ENCODE data around the gene TBC1D16.

TBC1D16 gene

DNA sequence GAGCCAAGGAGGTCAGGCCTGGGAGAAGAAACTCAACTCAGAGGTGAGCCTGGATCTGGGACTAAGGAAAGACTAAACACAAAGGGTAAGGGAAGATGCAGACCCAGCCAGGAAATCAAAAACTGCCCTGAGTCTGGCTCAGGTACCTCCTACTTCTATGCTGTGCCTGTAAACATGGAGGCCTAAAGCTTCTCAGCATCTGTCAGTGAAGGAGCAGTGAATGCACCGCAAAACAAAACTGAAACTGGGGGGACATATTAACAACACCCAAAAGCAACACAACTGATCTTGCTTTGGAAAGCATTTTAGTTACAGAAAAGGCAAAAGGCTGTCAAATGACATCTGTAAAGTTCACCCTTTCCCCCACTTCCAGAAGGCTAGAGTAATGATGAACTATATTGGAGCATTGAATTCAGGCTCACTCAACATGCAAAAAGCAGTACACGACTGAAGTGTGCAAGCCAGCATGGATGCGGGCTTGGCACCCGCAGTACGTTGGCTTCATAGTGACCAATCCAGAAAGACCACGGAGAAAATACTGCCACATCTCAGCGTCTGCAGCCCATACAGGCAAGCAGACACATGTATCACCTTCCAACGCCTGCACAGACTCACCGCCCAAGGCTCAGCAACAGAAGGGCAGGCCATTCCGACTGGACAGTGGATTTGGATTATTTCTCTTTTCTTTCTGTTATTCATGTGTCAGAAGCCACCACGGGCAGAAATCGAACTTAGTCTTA lies 3.8 kb downstream of the TBC1D16 start:
- Histone ChIP-seq H3K27ac (no peak overlapping the region), H3K4me3 (no peak overlapping the region), H3K9me3 (ENCODE audit: low read depth, low read length) (no peaks in the 10 kb centered on the region), H3K9ac (ENCODE audit: insufficient read length) (no peak overlapping the region), H3K36me3 (ENCODE audit: insufficient read depth, low read length) (no peaks in the 10 kb centered on the region)
- no peak for DNase-seq (ENCODE audit: low read depth, low spot score)
- TF ChIP-seq EZH2 (IDR thresholded peaks at IDR 0.05) = no peak
- no peak for TF ChIP-seq FOXP2 (optimal IDR thresholded peaks at IDR 0.05; ENCODE audit: control extremely low read depth, extremely low read length, insufficient read depth)
- no peak for TF ChIP-seq POLR2AphosphoS5 (IDR thresholded peaks at IDR 0.05; ENCODE audit: borderline replicate concordance, low read depth, low read length)

DNA sequence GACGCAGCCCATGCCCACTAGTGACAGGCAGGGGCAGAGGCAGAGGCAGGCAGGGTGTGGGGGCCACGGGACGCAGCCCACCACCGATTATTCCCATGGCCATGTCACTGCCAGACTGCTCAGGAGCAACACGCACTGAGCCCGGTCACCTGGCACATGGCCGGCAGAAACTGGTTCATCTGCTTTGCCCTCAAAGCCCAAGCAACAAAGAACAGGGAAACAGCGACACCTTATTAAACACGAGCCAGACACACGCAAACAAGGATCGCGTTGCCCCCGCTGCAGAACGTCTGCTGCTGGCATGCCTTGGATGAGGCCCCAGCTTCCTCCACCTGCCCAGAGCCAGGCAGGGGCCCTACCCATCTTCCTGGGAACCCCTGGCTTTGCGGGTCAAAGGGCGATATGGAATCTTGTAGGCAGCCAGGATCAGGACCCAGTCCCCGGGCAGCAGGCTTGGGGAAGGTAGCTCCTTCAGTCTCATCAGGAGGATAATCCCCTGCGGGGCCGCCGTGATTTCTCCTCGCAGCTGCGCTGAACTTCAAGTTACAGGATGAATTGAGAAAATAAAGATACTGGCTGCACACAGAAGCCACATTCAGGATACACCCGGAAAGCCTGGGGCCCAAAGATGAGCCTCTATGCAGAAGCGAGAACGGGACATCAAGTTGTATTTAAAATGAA lies 4.8 kb downstream of the TBC1D16 start:
- no peak overlapping the region for H3K4me3 ChIP-seq
- no peak for TF ChIP-seq FOXP2 (optimal IDR thresholded peaks at IDR 0.05; ENCODE audit: control extremely low read depth, extremely low read length, insufficient read depth)
- TF ChIP-seq EZH2 (IDR thresholded peaks at IDR 0.05) = no peak
- no peak for TF ChIP-seq POLR2AphosphoS5 (IDR thresholded peaks at IDR 0.05; ENCODE audit: borderline replicate concordance, low read depth, low read length)
- no peak for DNase-seq (ENCODE audit: low read depth, low spot score)
- H3K9ac ChIP-seq (ENCODE audit: insufficient read length) = no peak overlapping the region
- no peak overlapping the region for H3K27ac ChIP-seq
- no peaks in the 10 kb centered on the region for H3K9me3 ChIP-seq (ENCODE audit: low read depth, low read length)
- no peaks in the 10 kb centered on the region for H3K36me3 ChIP-seq (ENCODE audit: insufficient read depth, low read length)

DNA sequence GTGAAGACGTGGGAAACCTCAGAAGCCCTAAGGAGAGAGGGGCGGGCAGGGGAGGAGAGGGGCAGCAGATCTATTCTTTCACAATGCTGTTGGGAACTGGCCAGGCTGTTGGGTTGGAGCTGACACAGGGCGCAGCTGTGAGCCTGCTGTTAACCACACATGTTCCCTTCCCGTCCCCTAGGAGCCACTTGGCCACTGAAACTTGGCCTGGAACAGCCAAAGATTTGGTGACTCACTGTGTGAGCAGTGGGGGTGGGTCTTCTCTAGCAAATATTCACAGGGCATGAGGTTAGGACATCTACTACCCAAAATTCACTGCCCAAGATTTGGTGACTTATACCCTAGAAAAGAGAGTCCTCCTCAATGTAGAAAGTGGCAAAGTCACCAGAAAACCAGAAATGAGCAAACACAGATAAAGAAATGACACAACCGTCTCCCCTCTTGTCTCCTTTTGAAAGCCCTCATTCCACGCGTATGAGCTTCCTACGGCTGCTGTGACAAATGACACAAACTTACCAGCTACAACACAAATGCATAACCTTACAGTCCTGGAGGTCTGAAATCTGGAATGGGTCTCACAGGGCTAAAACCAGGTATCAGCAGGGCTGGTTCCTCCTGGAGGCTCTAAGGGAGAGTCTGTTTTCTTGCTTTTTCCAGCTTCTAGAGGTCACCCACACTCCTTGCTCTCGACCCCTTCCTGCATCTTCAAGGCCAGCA lies 6.3 kb downstream of the TBC1D16 start:
- Histone ChIP-seq H3K9me3 (ENCODE audit: low read depth, low read length) (no peaks in the 10 kb centered on the region), H3K27ac (no peak overlapping the region), H3K9ac (ENCODE audit: insufficient read length) (no peak overlapping the region), H3K4me3 (no peak overlapping the region), H3K36me3 (ENCODE audit: insufficient read depth, low read length) (no peaks in the 10 kb centered on the region)
- DNase-seq (ENCODE audit: low read depth, low spot score) = no peak
- TF ChIP-seq POLR2AphosphoS5 (IDR thresholded peaks at IDR 0.05; ENCODE audit: borderline replicate concordance, low read depth, low read length) (no peak), FOXP2 (optimal IDR thresholded peaks at IDR 0.05; ENCODE audit: control extremely low read depth, extremely low read length, insufficient read depth) (no peak), EZH2 (IDR thresholded peaks at IDR 0.05) (no peak)

DNA sequence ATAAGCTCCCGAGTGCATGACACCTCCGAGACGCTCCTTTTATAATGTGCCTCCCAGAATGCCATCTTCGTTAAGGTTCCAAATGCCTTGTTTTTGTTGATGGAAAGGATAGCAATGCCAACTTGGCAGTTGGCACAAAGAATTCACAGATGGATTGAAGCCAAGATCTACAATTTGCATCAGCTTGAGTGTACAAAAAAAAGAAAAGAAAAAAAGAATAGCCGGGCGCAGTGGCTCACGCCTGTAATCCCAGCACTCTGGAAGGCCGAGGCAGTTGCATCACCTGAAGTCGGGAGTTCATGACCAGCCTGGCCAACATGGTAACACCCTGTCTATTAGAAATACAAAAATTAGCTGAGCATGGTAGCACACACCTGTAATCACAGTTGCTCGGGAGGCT lies 7.6 kb downstream of the TBC1D16 start:
- Histone ChIP-seq H3K36me3 (ENCODE audit: insufficient read depth, low read length) (no peaks in the 10 kb centered on the region), H3K9me3 (ENCODE audit: low read depth, low read length) (no peaks in the 10 kb centered on the region), H3K9ac (ENCODE audit: insufficient read length) (no peak overlapping the region), H3K4me3 (no peak overlapping the region), H3K27ac (no peak overlapping the region)
- TF ChIP-seq FOXP2 (optimal IDR thresholded peaks at IDR 0.05; ENCODE audit: control extremely low read depth, extremely low read length, insufficient read depth) (no peak), POLR2AphosphoS5 (IDR thresholded peaks at IDR 0.05; ENCODE audit: borderline replicate concordance, low read depth, low read length) (no peak), EZH2 (IDR thresholded peaks at IDR 0.05) (no peak)
- no peak for DNase-seq (ENCODE audit: low read depth, low spot score)

DNA sequence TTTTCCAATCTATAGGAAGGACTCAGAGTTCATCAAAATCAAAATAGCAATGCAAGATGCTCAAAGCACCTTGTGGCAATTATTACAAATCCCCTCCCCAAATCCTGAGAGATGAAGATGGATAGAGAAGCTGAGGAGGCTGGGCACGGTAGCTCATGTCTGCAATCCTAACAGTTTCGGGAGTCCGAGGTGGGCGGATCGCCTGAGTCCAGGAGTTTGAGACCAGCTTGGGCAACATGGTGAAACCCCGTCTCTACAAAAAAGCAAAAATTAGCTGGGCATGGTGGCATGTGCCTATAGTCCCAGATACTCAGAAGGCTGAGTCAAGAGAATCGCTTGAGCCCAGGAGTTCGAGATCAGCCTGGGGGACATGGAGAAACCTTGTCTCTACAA lies 8.6 kb downstream of the TBC1D16 start:
- TF ChIP-seq POLR2AphosphoS5 (IDR thresholded peaks at IDR 0.05; ENCODE audit: borderline replicate concordance, low read depth, low read length) (no peak), EZH2 (IDR thresholded peaks at IDR 0.05) (no peak), FOXP2 (optimal IDR thresholded peaks at IDR 0.05; ENCODE audit: control extremely low read depth, extremely low read length, insufficient read depth) (no peak)
- no peak overlapping the region for H3K27ac ChIP-seq
- H3K36me3 ChIP-seq (ENCODE audit: insufficient read depth, low read length) = no peaks in the 10 kb centered on the region

DNA sequence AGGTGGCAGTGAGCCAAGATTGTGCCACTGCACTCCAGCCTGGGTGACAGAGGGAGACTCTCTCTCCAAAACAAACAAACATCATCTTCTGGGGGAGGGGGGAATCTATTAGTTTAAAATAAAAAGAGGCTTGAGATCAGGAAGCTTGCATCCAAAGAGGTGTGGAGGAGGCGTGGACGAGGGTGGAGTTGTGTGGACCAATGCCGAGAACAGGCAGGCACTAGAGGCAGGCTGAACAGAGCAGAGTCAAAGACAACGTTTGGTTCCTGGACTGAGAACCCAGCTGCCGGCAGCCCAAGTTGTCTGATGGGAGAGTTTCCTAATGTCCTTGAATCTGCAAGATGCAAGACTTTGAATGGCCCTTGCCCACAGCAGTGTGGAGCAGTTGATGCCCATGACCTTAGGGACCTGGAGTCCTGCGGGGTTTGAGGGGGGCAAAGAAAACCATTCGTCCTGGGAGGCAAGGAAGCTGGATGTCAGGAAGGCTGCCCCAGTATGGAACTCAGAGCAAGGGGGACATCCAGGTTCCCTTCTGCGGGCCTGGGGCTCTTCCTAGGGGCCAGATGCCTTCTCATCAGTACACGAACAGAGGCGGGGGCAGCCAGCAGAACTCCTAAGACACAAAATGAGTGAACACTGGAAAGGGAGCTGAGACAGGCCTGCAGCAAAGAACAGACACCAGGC lies 9.2 kb downstream of the TBC1D16 start:
- Histone ChIP-seq H3K4me3 (no peak overlapping the region), H3K36me3 (ENCODE audit: insufficient read depth, low read length) (no peaks in the 10 kb centered on the region), H3K9ac (ENCODE audit: insufficient read length) (no peak overlapping the region), H3K9me3 (ENCODE audit: low read depth, low read length) (no peaks in the 10 kb centered on the region), H3K27ac (no peak overlapping the region)
- no peak for DNase-seq (ENCODE audit: low read depth, low spot score)
- TF ChIP-seq POLR2AphosphoS5 (IDR thresholded peaks at IDR 0.05; ENCODE audit: borderline replicate concordance, low read depth, low read length) = no peak
- TF ChIP-seq FOXP2 (optimal IDR thresholded peaks at IDR 0.05; ENCODE audit: control extremely low read depth, extremely low read length, insufficient read depth) = no peak
- TF ChIP-seq EZH2 (IDR thresholded peaks at IDR 0.05) = no peak

More for the DNA sequence above, 8.6 kb downstream of the TBC1D16 start:
- Histone ChIP-seq H3K9ac (ENCODE audit: insufficient read length) (no peak overlapping the region), H3K4me3 (no peak overlapping the region), H3K9me3 (ENCODE audit: low read depth, low read length) (no peaks in the 10 kb centered on the region)
- no peak for DNase-seq (ENCODE audit: low read depth, low spot score)

DNA sequence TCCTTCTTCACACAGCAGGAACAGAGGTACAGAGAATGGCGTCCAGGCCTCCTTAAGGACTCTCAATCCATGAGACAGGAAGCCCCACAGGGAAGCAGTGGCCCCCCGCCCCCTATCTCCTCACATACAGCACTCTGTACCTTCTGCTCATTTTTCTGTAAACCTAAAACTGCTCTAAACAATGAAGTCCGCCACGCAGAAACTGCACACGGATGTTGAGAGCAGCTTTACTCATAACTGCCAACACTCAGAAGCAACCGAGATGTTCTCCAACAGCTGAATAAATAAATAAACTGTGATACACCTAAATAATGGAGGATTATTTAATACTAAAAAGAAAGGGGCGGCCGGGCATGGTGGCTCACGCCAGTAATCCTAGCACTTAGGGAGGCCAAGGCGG lies 9.9 kb downstream of the TBC1D16 start:
- no peak for DNase-seq (ENCODE audit: low read depth, low spot score)
- Histone ChIP-seq H3K36me3 (ENCODE audit: insufficient read depth, low read length) (no peaks in the 10 kb centered on the region), H3K27ac (no peak overlapping the region), H3K9me3 (ENCODE audit: low read depth, low read length) (no peaks in the 10 kb centered on the region), H3K9ac (ENCODE audit: insufficient read length) (no peak overlapping the region), H3K4me3 (no peak overlapping the region)
- TF ChIP-seq POLR2AphosphoS5 (IDR thresholded peaks at IDR 0.05; ENCODE audit: borderline replicate concordance, low read depth, low read length) (no peak), FOXP2 (optimal IDR thresholded peaks at IDR 0.05; ENCODE audit: control extremely low read depth, extremely low read length, insufficient read depth) (no peak), EZH2 (IDR thresholded peaks at IDR 0.05) (no peak)

DNA sequence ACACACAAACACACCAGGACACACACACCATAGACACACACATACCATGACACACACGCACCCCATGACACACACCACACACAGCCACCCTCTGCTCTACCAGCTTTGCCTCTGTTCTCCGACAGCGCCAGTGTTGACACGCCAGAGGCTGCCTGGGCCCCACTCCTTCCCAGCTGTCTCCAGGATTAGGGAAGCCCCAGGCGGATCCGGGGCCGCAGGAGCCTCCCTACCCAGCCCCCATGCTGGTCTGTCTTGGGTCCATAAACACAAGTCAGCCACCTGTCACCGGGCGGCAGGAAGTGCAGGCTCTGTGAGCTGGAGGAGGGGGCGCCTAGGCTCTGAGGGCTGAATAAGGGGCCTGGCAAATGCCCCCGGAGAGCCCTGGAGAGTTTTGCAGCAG lies 10.5 kb downstream of the TBC1D16 start:
- Histone ChIP-seq H3K36me3 (ENCODE audit: insufficient read depth, low read length) (no peaks in the 10 kb centered on the region), H3K9ac (ENCODE audit: insufficient read length) (no peak overlapping the region), H3K4me3 (0 out of 2 replicates have a peak overlapping the region, but pooled peaks have one; percentile 37), H3K27ac (no peak overlapping the region), H3K9me3 (ENCODE audit: low read depth, low read length) (no peaks in the 10 kb centered on the region)
- TF ChIP-seq FOXP2 (optimal IDR thresholded peaks at IDR 0.05; ENCODE audit: control extremely low read depth, extremely low read length, insufficient read depth) = no peak
- no peak for TF ChIP-seq EZH2 (IDR thresholded peaks at IDR 0.05)
- TF ChIP-seq POLR2AphosphoS5 (IDR thresholded peaks at IDR 0.05; ENCODE audit: borderline replicate concordance, low read depth, low read length) = no peak
- no peak for DNase-seq (ENCODE audit: low read depth, low spot score)

Measured in SK-N-MC (cell line).